Smooth muscle cell (in vitro differentiated cells): Measurements from ENCODE around the gene SEMA3B. TPM values are rescaled to one million over a fixed set of nuclear protein-coding genes. Genes with fewer than 3 reads are reported as not detected.
A peak's percentile ranks its signal among the peaks of the same experiment; 100 is the strongest.

Experiments
- DNase-seq: peaks from one replicate; lab custom pipeline; 2025; ENCODE audit not compliant: unreplicated experiment; lab: John Stamatoyannopoulos, UW
- H2AFZ ChIP-seq: fragments of 200-600 bp; sonication (generic); 2 replicates; pipeline ENCODE4 v1.6.0; 2016; ENCODE audit warnings: antibody characterized with exemption, low read depth, mild to moderate bottlenecking
- H3F3A ChIP-seq: fragments of 200-600 bp; sonication (generic); 2 replicates; pipeline ENCODE4 v1.6.0; 2017; ENCODE audit warnings: antibody characterized with exemption, low read depth
- H3K27ac ChIP-seq: fragments of 200-600 bp; sonication (generic); 2 replicates; pipeline ENCODE4 v1.5.1; 2016; ENCODE audit warnings: low read depth, mild to moderate bottlenecking
- H3K27me3 ChIP-seq: fragments of 200-600 bp; sonication (generic); 2 replicates; pipeline ENCODE4 v1.6.1; 2016; ENCODE audit warnings: low read depth, mild to moderate bottlenecking
- H3K36me3 ChIP-seq: fragments of 200-600 bp; sonication (generic); 2 replicates; pipeline ENCODE4 v1.5.1; 2016; ENCODE audit warnings: low read depth
- H3K4me1 ChIP-seq: fragments of 200-600 bp; sonication (generic); 2 replicates; pipeline ENCODE4 v1.5.1; 2016; ENCODE audit warnings: low read depth
- H3K4me2 ChIP-seq: fragments of 200-600 bp; sonication (generic); 2 replicates; pipeline ENCODE4 v1.6.0; 2016; ENCODE audit warnings: mild to moderate bottlenecking
- H3K4me3 ChIP-seq: fragments of 200-600 bp; sonication (generic); 2 replicates; pipeline ENCODE4 v1.5.1; 2016; ENCODE audit warnings: mild to moderate bottlenecking
- H3K79me2 ChIP-seq: fragments of 200-600 bp; sonication (generic); 2 replicates; pipeline ENCODE4 v1.6.0; 2016; ENCODE audit warnings: low read depth, mild to moderate bottlenecking
- H3K9ac ChIP-seq: fragments of 200-600 bp; sonication (generic); 2 replicates; pipeline ENCODE4 v1.6.0; 2016; ENCODE audit warnings: low read depth
- H3K9me3 ChIP-seq: fragments of 200-600 bp; sonication (generic); replicated peaks from 2 replicates; pipeline ENCODE4 v1.5.1; 2016; ENCODE audit warnings: low read depth
- H4K20me1 ChIP-seq: fragments of 200-600 bp; sonication (generic); 2 replicates; pipeline ENCODE4 v1.6.0; 2016; ENCODE audit warnings: low read depth
- WGBS: methylation state at CpG from one replicate; pipeline ENCODE4 v1.1.7; 2016; ENCODE audit warnings: low lambda C conversion rate; 5-methylcytosine and 5-hydroxymethylcytosine counted together
- polyA plus RNA-seq: library from polyadenylated mRNA; unstranded; fragments of >200 nt; fragmentation: Nextera tagmentation; extraction: Ambion mirVana; gene quantifications from 2 replicates; pipeline ENCODE4 v1.2.1, GENCODE V29; 2016
- total RNA-seq: library from RNA; depleted of rRNA; stranded (reverse); fragments of >200 nt; gene quantifications from 2 replicates; pipeline ENCODE4 v1.2.3, GENCODE V29; 2014
- TF ChIP-seq, protein P1 (sequence below): fragments of 200-600 bp; sonication (generic); IDR thresholded peaks from 2 replicates; pipeline ENCODE4 v1.5.1; 2017; ENCODE audit warnings: borderline replicate concordance, mild to moderate bottlenecking, antibody characterized with exemption; ENCODE audit not compliant: insufficient read depth, poor library complexity, severe bottlenecking

Gene SEMA3B
- total and polyA plus RNA-seq, 2 experiments from 2014 or later = 26.3 to 48.3 TPM

DNA sequence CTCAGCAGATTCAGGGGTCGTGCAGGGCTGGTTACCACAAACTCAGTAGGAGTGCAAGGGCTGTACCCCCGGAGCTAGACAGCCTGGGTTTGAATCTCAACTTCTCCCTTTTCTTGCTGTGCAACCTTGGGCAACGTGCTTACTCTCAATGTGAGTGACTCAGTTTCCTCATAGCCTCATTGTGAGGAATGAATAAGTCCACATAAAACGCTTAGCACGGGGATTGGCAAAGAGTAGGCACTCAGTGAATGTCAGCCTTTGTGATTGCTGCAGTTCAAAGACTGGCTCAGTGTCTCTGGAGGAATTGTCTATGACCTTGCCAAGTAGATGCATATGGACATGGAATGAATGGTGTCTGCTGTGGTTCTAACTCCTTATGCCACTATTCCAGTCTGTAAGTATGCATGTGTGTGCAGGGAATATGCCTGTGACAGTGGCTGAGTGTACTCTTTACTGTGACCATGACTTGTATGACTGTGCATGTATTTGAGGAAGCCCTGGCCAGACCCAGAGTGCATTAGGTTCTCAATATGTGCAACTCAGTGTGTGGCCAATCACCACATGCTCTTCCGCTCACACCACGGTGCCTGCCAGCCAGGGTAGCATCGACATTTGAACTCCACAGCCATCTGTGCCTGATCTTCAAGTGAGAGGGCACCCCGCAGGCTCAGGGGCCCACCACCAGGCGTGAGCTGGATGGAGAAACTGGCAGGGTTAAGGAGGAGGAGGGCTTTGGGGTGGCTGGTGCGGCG lies 31.2 kb downstream of the SEMA3B start:
- DNase-seq = no peak
- Histone ChIP-seq H3K4me2 (peak overlapping the region; percentile 94), H3F3A (peaks cover 4% of the 10 kb centered on the region), H3K9me3 (no peaks in the 10 kb centered on the region), H3K9ac (peak overlapping the region; percentile 84), H4K20me1 (no peaks in the 10 kb centered on the region), H2AFZ (peak overlapping the region; percentile 75), H3K4me1 (peaks cover 13% of the 10 kb centered on the region), H3K27me3 (no peaks in the 10 kb centered on the region), H3K27ac (peak overlapping the region; percentile 85), H3K79me2 (no peaks in the 10 kb centered on the region), H3K36me3 (no peaks in the 10 kb centered on the region), H3K4me3 (peak overlapping the region; percentile 58)
- 68% methylated on average over 12 of the region's 12 CpGs for WGBS
- TF ChIP-seq, protein P1, sequence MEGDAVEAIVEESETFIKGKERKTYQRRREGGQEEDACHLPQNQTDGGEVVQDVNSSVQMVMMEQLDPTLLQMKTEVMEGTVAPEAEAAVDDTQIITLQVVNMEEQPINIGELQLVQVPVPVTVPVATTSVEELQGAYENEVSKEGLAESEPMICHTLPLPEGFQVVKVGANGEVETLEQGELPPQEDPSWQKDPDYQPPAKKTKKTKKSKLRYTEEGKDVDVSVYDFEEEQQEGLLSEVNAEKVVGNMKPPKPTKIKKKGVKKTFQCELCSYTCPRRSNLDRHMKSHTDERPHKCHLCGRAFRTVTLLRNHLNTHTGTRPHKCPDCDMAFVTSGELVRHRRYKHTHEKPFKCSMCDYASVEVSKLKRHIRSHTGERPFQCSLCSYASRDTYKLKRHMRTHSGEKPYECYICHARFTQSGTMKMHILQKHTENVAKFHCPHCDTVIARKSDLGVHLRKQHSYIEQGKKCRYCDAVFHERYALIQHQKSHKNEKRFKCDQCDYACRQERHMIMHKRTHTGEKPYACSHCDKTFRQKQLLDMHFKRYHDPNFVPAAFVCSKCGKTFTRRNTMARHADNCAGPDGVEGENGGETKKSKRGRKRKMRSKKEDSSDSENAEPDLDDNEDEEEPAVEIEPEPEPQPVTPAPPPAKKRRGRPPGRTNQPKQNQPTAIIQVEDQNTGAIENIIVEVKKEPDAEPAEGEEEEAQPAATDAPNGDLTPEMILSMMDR = no peak

GRCh38 chr3:50300681-50301254 lies 31.8 kb downstream of the SEMA3B start:
- Histone ChIP-seq H3K27ac (no peak overlapping the region), H3K9ac (no peak overlapping the region), H3K27me3 (no peaks in the 10 kb centered on the region), H3K79me2 (no peaks in the 10 kb centered on the region), H3F3A (peaks cover 4% of the 10 kb centered on the region), H3K4me3 (no peak overlapping the region), H3K9me3 (no peaks in the 10 kb centered on the region), H3K36me3 (no peaks in the 10 kb centered on the region), H3K4me1 (peaks cover 13% of the 10 kb centered on the region), H4K20me1 (no peaks in the 10 kb centered on the region), H3K4me2 (peak overlapping the region; percentile 94), H2AFZ (no peak overlapping the region)
- DNase-seq = no peak
- WGBS = 97% methylated on average over 6 of the region's 6 CpGs
- TF ChIP-seq, protein P1 = no peak

DNA sequence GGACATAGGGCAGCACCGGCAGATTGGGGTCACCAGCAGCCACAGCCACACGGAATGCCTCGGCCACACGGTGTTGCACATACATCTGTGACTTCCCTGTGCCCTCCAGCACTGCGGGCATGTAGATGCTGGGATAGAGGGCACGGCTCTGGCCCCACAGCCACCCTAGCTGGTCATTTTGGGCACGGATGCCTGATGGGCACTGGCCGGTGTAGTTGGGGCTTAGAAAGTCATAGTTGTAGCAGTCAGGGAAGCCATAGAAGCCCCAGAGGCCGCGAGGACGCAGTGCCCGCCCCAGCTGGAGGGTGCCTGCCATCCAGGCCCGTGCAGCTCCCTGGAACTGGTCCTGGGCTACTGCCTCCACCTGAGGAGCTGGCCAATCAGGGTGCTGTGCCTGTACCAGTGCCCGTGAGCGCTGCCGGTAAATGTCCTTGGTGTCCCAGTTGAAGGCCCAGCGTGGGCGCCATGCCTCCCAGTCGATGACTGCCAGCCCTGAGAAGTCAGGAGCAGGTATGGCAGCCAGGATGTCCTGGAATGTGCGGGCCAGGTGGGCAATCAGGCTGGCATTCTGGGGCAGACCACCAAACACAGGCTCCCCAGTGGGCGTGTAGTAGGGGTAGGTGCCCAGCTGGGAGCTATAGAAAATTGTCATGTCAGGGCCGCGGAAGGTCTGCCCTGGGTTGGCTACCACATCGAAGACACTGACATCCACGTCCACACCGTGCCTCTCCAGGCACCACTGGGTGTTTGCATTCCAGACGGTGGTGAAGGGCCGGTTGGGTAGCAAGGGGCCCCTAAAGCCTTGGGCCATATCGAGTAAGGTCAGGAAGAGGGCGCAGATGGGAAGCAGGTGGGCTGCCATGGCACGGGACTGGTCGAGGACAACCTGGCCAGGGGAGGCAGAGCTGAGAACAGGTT lies 33.4 kb downstream of the SEMA3B start:
- H3K79me2 ChIP-seq = no peaks in the 10 kb centered on the region
- H3K4me1 ChIP-seq = peaks cover 13% of the 10 kb centered on the region
- no peaks in the 10 kb centered on the region for H4K20me1 ChIP-seq
- H3K9me3 ChIP-seq = no peaks in the 10 kb centered on the region
- H3K4me2 ChIP-seq = no peak overlapping the region
- H3K36me3 ChIP-seq = no peaks in the 10 kb centered on the region
- no peak for DNase-seq
- no peak overlapping the region for H3K9ac ChIP-seq
- no peak overlapping the region for H2AFZ ChIP-seq
- no peak overlapping the region for H3K4me3 ChIP-seq
- H3F3A ChIP-seq = peaks cover 4% of the 10 kb centered on the region
- H3K27me3 ChIP-seq = no peaks in the 10 kb centered on the region
- WGBS = 94% methylated on average over 32 of the region's 32 CpGs
- H3K27ac ChIP-seq = no peak overlapping the region
- TF ChIP-seq, protein P1 = no peak
